GM12874 (cell line): ENCODE data around the gene AGTRAP.

Source experiments
- TF ChIP-seq, protein P1 (sequence below): IDR thresholded peaks from 2 replicates; pipeline ENCODE4 v1.5.1; 2011; ENCODE audit warnings: low read depth, mild to moderate bottlenecking, control low read depth, low read length, moderate library complexity; ENCODE audit not compliant: insufficient read depth

The AGTRAP gene

DNA sequence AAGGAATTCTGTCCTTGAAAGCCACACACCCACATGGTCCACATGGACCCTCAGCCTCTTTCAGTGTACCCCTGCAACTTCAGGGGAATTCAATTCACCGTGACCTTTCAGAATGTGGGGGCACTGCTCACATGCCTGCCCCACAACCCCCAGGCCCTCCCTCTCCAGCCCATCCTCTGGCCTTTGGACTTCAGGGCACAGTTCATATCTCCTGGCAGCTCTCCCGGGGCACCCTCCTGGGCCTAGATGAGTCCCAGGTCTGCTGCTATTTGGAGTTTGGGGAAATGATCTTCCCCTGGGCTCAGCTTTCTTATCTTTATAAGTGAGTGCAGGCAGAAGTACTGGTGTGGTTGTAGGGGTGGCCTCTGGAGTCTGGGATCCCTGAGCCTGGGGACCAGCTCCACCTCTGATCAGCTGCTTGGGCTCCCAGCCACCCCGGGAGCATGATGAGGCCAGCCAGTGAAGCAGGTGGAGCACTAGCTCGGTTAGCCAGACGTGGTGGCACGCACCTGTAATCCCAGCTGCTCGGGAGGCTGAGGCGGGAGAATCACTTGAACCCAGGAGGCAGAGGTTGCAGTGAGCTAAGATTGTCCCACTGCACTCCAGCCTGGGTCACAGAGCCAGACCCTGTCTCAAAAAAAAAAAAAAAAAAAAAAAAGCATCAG is 41.9 kb downstream of the AGTRAP start:
- TF ChIP-seq, protein P1, sequence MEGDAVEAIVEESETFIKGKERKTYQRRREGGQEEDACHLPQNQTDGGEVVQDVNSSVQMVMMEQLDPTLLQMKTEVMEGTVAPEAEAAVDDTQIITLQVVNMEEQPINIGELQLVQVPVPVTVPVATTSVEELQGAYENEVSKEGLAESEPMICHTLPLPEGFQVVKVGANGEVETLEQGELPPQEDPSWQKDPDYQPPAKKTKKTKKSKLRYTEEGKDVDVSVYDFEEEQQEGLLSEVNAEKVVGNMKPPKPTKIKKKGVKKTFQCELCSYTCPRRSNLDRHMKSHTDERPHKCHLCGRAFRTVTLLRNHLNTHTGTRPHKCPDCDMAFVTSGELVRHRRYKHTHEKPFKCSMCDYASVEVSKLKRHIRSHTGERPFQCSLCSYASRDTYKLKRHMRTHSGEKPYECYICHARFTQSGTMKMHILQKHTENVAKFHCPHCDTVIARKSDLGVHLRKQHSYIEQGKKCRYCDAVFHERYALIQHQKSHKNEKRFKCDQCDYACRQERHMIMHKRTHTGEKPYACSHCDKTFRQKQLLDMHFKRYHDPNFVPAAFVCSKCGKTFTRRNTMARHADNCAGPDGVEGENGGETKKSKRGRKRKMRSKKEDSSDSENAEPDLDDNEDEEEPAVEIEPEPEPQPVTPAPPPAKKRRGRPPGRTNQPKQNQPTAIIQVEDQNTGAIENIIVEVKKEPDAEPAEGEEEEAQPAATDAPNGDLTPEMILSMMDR, result no peak

DNA sequence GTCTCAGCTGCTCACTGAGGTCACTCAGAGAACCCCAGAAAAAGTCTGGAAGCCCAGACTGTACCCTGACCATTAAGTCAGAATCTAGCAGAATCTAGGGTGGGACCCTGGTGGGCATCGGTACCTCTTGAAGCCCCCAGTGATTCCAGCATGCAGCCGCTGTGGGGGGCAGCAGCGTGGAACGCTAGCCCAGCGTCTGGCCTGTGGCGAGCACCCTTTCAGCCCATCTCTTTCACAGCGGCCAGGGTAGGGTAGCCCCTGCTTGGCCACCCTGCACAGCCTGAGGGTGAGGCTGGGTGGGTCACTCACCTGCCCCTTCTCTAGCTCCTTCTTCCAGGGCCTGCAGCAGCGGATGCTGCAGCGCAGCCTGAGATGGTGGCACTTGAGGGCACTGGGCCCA is 42.4 kb downstream of the AGTRAP start:
- TF ChIP-seq, protein P1, result no peak

DNA sequence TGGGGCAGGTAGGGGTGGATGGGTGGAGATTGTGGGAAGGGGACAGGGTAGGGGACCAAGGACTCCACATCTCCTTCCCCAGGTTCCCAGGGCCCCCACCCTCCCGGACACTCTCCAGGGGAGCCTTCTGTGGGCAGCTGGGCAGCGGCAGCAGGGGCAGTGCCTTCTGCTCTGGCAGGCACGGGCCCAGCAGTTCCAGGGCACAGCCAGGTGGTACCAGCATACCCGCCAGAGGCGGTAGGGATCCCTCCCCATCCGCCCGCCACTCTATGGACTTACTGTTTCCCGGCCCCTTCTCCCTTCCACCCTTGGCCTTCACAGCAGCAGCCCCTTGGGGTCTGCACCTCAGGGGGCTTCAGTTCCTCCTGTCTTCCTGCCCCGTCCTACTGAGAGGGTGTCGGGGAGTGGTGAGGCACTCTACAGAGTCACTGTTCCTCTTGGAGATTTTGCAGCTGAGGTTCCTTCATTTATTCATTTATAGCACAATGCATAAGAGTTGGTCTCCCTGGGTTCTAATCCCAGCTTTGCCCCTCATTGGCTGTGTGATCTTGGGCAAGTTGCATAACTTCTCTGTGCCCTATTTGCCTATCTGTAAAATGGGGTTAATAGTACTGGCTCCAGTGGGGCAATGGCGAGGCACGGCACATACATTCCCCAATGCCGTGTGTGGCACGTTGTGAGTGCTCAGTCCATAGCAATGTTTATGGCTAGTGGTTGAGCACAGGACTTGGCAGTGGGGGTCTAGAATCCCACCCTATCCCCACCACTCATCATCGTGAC is 43.1 kb downstream of the AGTRAP start:
- TF ChIP-seq, protein P1, result no peak

DNA sequence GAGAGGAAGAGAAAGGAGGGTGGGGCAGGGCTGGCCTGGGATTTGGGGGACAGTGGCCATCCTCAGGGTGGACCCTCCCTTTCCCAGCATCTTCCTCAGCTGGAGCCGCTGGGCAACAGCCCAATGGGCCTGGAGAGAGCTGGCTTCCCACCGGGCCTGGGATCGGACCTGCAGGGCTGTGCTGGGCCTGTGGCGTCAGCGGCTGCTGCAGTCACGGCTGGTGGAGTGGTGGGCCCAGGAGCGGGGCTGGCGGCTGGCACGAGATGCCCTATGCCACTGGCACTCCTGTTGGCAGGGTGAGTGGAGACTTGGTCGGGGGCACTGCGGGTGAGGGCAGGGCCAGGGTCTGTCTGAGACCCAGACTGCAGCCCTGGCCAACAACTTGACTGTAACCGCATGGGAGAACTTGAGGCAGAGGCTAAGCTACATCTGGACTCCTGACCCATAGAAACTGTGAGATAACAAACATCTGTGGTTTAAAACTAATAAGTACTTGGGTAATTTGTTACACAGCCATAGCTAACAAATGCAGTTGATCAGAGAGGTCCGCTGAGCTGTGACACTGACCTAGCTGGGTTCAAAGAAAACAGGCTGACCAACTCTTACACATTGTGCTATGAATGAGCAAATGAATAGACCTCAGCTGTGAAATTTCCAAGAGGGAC is 43.9 kb downstream of the AGTRAP start:
- TF ChIP-seq, protein P1, result no peak

DNA sequence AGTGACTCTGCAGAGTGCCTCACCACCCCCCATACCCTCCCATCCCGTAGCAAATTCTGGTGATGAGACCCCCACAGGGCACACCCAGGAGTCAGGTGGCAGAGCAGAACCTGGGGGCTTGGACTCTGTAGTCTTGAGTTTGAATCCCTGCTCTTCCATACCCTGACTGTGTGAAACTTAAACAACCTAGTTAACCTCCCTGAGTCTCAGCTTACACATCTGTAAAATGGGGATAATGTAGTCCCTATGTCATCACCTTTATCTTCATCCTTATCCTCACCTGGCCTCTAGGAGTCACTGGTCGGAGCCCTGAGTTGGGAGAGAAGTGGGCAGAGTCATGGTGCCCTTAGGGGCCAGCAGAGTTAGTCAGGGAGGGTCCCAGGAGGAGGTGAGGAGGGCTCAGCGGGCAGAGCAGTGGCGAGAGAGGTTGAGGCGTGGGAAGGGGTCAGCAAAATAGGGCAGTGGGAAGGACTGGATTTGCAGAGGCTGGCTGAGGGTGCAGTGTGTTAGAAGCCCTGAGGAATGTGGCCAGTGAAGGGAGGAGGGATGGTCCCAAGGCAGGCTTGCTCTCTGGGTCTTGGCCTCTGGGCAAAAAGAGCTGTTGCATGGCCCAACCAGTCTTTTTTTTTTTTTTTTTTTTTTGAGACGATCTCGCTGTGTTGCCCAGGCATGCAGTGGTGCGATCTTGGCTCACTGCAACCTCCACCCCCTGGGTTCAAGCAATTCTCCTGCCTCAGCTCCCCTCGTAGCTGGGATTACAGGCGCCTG is 44.6 kb downstream of the AGTRAP start:
- TF ChIP-seq, protein P1, result no peak

DNA sequence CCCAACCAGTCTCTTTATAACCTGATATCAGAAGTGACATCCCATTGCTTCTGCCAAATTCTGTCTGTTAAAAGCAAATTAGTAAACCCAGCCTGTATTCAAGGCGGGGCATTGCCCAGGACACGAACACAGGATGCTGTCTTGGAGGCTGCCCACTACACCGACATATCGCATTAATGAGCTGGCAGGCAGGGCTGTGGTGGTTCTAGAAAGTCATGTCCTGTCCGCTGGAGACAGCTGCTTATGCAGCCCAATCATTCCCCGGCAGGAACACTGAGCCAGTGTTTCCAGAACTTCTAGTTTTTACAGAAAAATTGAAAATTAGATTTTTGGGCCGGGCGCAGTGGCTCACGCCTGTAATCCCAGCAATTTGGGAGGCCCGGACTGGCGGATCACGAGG is 45.4 kb downstream of the AGTRAP start:
- TF ChIP-seq, protein P1, result no peak
